Gastrocnemius medialis (tissue), 4 donors: ENCODE results near the gene WDR45B.

Source experiments
- CTCF ChIP-seq, 5 experiments: fragments of 450-650 bp in 3 of 5; fragments of 200-600 bp in 2 of 5; sonication (generic) in 2 of 5; IDR thresholded peaks in 4 of 5; conservative IDR thresholded peaks in 1 of 5; 1 replicate in 4 of 5; 2 replicates in 1 of 5; pipeline ENCODE4 v1.5.1; 2016 to 2019; ENCODE audit warnings: antibody characterized with exemption in 5 of 5, mild to moderate bottlenecking in 3 of 5, moderate library complexity in 3 of 5
- POLR2A ChIP-seq, 2 donors: fragments of 450-650 bp; IDR thresholded peaks; one replicate each; pipeline ENCODE4 v1.6.1; 2017; ENCODE audit warnings: antibody characterized with exemption in 2 of 2, mild to moderate bottlenecking in 2 of 2, moderate library complexity in 2 of 2

GRCh38 chr17:82619211-82619610 is 29.0 kb downstream of the WDR45B start:
- TF ChIP-seq POLR2A (IDR thresholded peaks at IDR 0.05) (no peak), CTCF (IDR thresholded peaks at IDR 0.05 in 4 of 5, conservative IDR thresholded peaks at IDR 0.05 in 1 of 5) (no peak)
